K562 (cell line): ENCODE data around the gene ACTL8. TPM values are rescaled to one million over a fixed set of nuclear protein-coding genes. Genes with fewer than 3 reads are reported as not detected.
A peak's percentile ranks its signal among the peaks of the same experiment; 100 is the strongest.

Source experiments
- ATAC-seq: fragments of 200-7000 bp; cut with Tn5 transposase; 3 replicates; pipeline ENCODE4 v1.9.1; 2020; ENCODE audit warnings: moderate library complexity
- BruUV-seq: library from RNA; stranded (reverse); fragments of 400-500 nt; replicated peaks from 2 replicates; lab custom pipeline; 2021; lab: Mats Ljungman, UMichigan
- CTCF ChIA-PET: fragments of 300-600 bp; formaldehyde crosslinking; extraction: SDS; loops from one replicate; lab custom pipeline; 2021; ENCODE audit warnings: low intra/inter-chr PET ratio; lab: Yijun Ruan, JAX
- POLR2A ChIA-PET: fragments of 300-600, 350-650 bp; sonication (Branson Sonifier 250); formaldehyde crosslinking; extraction: SDS; loops from one replicate; lab custom pipeline; 2021; ENCODE audit warnings: antibody characterized with exemption, inconsistent platforms; lab: Yijun Ruan, JAX
- DNase-seq, 4 experiments: peaks; one replicate each; pipeline versions ENCODE4 v3.0.0 to v3.0.0-alpha.2; 2011 to 2018; ENCODE audit warnings: low spot score in 3 of 4, mixed read lengths in 3 of 4; ENCODE audit errors: extremely low read depth in 1 of 4
- FAIRE-seq: peaks from 2 replicates; lab custom pipeline; 2011; peaks lifted over from hg19 to GRCh38; lab: Jason Lieb, UNC
- H2AFZ ChIP-seq: 2 replicates; pipeline ENCODE4 v1.6.0; 2011; ENCODE audit warnings: low read depth, low read length, control low read depth, inconsistent platforms
- H3K27ac ChIP-seq: fragments of 200-600 bp; 3 replicates; pipeline ENCODE4 v1.8.0; 2011; ENCODE audit warnings: low read depth, mild to moderate bottlenecking, control low read depth, inconsistent platforms, low read length, moderate library complexity, mixed read lengths; ENCODE audit errors: extremely low read depth
- H3K27me3 ChIP-seq, 2 experiments: fragments of 300-600 bp in 1 of 2; 2 replicates in 1 of 2; 3 replicates in 1 of 2; pipeline versions ENCODE4 v1.6.0 to v1.8.0; 2011; ENCODE audit warnings: inconsistent platforms in 2 of 2, low read length in 2 of 2, mild to moderate bottlenecking in 1 of 2, mixed read lengths in 1 of 2, moderate library complexity in 1 of 2; ENCODE audit not compliant: control insufficient read depth in 2 of 2, insufficient read depth in 2 of 2
- H3K36me3 ChIP-seq: fragments of 300-600 bp; 3 replicates; pipeline ENCODE4 v1.8.0; 2011; ENCODE audit warnings: mild to moderate bottlenecking, low read length, inconsistent platforms; ENCODE audit not compliant: control insufficient read depth, insufficient read depth
- H3K4me1 ChIP-seq, 2 experiments: fragments of 200-600 bp in 1 of 2; replicated peaks in 1 of 2; 2 replicates in 1 of 2; 3 replicates in 1 of 2; pipeline versions ENCODE4 v1.5.1 to v1.8.0; 2011; ENCODE audit warnings: inconsistent platforms in 2 of 2, low read length in 2 of 2, mild to moderate bottlenecking in 1 of 2, mixed read lengths in 1 of 2, moderate library complexity in 1 of 2; ENCODE audit not compliant: control insufficient read depth in 2 of 2, insufficient read depth in 2 of 2
- H3K4me2 ChIP-seq: 2 replicates; pipeline ENCODE4 v1.6.1; 2011; ENCODE audit warnings: low read length, control low read depth, inconsistent platforms, mixed read lengths; ENCODE audit not compliant: insufficient read depth
- H3K4me3 ChIP-seq: fragments of 200-600 bp; sonication (generic), shearing (Covaris generic); 2 replicates; pipeline ENCODE4 v1.5.1; 2016; ENCODE audit warnings: control low read depth, inconsistent platforms
- H3K79me2 ChIP-seq: fragments of 200-600 bp; 3 replicates; pipeline ENCODE4 v1.8.0; 2011; ENCODE audit warnings: low read length, inconsistent platforms; ENCODE audit not compliant: control insufficient read depth, insufficient read depth
- H3K9ac ChIP-seq, 2 experiments: 2 replicates each; pipeline versions ENCODE4 v1.6.0 to v1.6.1; 2011; ENCODE audit warnings: low read depth in 2 of 2, low read length in 2 of 2, control low read depth in 1 of 2, inconsistent platforms in 1 of 2, mild to moderate bottlenecking in 1 of 2, mixed read lengths in 1 of 2; ENCODE audit not compliant: insufficient read depth in 1 of 2
- H3K9me1 ChIP-seq: one replicate; pipeline ENCODE4 v1.6.0; 2011; ENCODE audit warnings: inconsistent platforms, mild to moderate bottlenecking, low read length, moderate library complexity; ENCODE audit not compliant: control insufficient read depth, insufficient read depth
- H3K9me3 ChIP-seq: replicated peaks from 2 replicates; pipeline ENCODE4 v1.5.1; 2011; ENCODE audit warnings: low read depth, low read length, inconsistent platforms; ENCODE audit not compliant: control insufficient read depth, insufficient read depth
- H4K20me1 ChIP-seq: replicated peaks from 2 replicates; pipeline ENCODE4 v1.6.1; 2011; ENCODE audit warnings: low read length, inconsistent platforms, mixed read lengths; ENCODE audit not compliant: control insufficient read depth, insufficient read depth
- ADNP ChIP-seq: fragments of 200-800 bp; sonication (Bioruptor generic); IDR thresholded peaks from 2 replicates; pipeline ENCODE4 v1.6.1; 2016; ENCODE audit warnings: missing genetic modification characterization, missing compliant biosample characterization
- FOXO4 ChIP-seq: fragments of 450-650 bp; formaldehyde crosslinking; IDR thresholded peaks from 2 replicates; pipeline ENCODE4 v1.4.0; 2020; ENCODE audit warnings: mild to moderate bottlenecking, moderate library complexity
- GABPB2 ChIP-seq: fragments of 250-450 bp; sonication (Bioruptor Pico); conservative IDR thresholded peaks from 2 replicates; pipeline ENCODE4 v1.5.1; 2021; ENCODE audit warnings: mild to moderate bottlenecking
- KDM1A ChIP-seq, 2 experiments: fragments of 450-650 bp; IDR thresholded peaks; 2 replicates each; pipeline ENCODE4 v1.6.1; 2016; ENCODE audit warnings: mild to moderate bottlenecking in 2 of 2
- RBM25 ChIP-seq: fragments of 200-400 bp; formaldehyde crosslinking; IDR thresholded peaks from 2 replicates; pipeline ENCODE4 v1.6.1; 2018; ENCODE audit warnings: low read length, low read depth, moderate library complexity; ENCODE audit not compliant: severe bottlenecking
- WGBS: fragments of 100-300 bp; shearing (Covaris generic); methylation state at CpG from one replicate; pipeline ENCODE4 v1.1.6; 2016; ENCODE audit warnings: low coverage, mixed read lengths; ENCODE audit not compliant: insufficient coverage; ENCODE audit errors: missing lambda C conversion rate; 5-methylcytosine and 5-hydroxymethylcytosine counted together
- in situ Hi-C: fragments of 300-500 bp; cut with MboI; formaldehyde crosslinking; loops from 4 replicates; pipeline ENCODE4 v1.15.0; 2018; ENCODE audit warnings: inconsistent platforms, mixed read lengths
- intact Hi-C: fragments of 100-400 bp; cut with micrococcal nuclease; formaldehyde crosslinking; loops from 2 replicates; pipeline ENCODE4 v1.14.2; 2022
- polyA plus RNA-seq, 8 experiments: library from polyadenylated mRNA; depleted of rRNA in 4 of 8; stranded (reverse) in 5 of 8; unstranded in 3 of 8; fragments of >200 nt; fragmentation: Nextera tagmentation in 2 of 8; fragmentation: Illumina TruSeq in 1 of 8; extraction: Ambion mirVana in 2 of 8; extraction: Trizol in 1 of 8; gene quantifications; 2 replicates each; pipeline versions ENCODE4 v1.2.1 to v1.2.3, GENCODE V29; 2011 to 2014; ENCODE audit warnings: inconsistent platforms in 1 of 8, missing spikeins in 1 of 8
- total RNA-seq, 7 experiments: library from RNA; depleted of rRNA in 6 of 7; stranded (reverse); fragments of >200 nt in 6 of 7; fragmentation: Illumina TruSeq in 2 of 7; extraction: Trizol in 2 of 7; gene quantifications; 2 replicates each; pipeline versions ENCODE4 v1.2.1 to v1.2.3, GENCODE V29; 2011 to 2021; ENCODE audit warnings: low replicate concordance in 1 of 7
- TF ChIP-seq, protein P1 (sequence below): sonication (generic); IDR thresholded peaks from 2 replicates; pipeline ENCODE4 v1.6.1; 2016
- TF ChIP-seq, protein P2 (sequence below): sonication (generic); formaldehyde crosslinking; IDR thresholded peaks from 2 replicates; pipeline ENCODE4 v1.8.1; 2023; ENCODE audit warnings: mild to moderate bottlenecking, missing genetic modification reagents

The ACTL8 gene
- total and polyA plus RNA-seq, 9 of the 15 experiments (the other 6 are each of a cell fraction or from before 2014, with no cell fraction given), result 0.30 to 3.3 (median 1.6) TPM

GRCh38 chr1:17743925-17744324, 11.2 kb upstream of the ACTL8 start:
- Histone ChIP-seq H3K27ac (no peak overlapping the region), H3K79me2 (no peaks in the 10 kb centered on the region), H3K27me3 (peaks cover 3 to 33% of the 10 kb centered on the region in 2 experiments; a peak in 4 of 5 replicates), H2AFZ (no peak overlapping the region), H3K9me1 (no peaks in the 10 kb centered on the region), H4K20me1 (no peaks in the 10 kb centered on the region), H3K4me2 (no peak overlapping the region), H3K9ac (no peak overlapping the region), H3K4me1 (no peaks in the 10 kb centered on the region), H3K4me3 (no peak overlapping the region), H3K36me3 (no peaks in the 10 kb centered on the region), H3K9me3 (no peaks in the 10 kb centered on the region)
- intact Hi-C loops (loop anchor here (10.0 kb wide), 1 partner anchor 249 kb away; no protein-coding TSS in a partner anchor), in situ Hi-C loops (no loop called here)
- TF ChIP-seq, protein P1, sequence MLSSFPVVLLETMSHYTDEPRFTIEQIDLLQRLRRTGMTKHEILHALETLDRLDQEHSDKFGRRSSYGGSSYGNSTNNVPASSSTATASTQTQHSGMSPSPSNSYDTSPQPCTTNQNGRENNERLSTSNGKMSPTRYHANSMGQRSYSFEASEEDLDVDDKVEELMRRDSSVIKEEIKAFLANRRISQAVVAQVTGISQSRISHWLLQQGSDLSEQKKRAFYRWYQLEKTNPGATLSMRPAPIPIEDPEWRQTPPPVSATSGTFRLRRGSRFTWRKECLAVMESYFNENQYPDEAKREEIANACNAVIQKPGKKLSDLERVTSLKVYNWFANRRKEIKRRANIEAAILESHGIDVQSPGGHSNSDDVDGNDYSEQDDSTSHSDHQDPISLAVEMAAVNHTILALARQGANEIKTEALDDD, result no peak
- TF ChIP-seq, protein P2, sequence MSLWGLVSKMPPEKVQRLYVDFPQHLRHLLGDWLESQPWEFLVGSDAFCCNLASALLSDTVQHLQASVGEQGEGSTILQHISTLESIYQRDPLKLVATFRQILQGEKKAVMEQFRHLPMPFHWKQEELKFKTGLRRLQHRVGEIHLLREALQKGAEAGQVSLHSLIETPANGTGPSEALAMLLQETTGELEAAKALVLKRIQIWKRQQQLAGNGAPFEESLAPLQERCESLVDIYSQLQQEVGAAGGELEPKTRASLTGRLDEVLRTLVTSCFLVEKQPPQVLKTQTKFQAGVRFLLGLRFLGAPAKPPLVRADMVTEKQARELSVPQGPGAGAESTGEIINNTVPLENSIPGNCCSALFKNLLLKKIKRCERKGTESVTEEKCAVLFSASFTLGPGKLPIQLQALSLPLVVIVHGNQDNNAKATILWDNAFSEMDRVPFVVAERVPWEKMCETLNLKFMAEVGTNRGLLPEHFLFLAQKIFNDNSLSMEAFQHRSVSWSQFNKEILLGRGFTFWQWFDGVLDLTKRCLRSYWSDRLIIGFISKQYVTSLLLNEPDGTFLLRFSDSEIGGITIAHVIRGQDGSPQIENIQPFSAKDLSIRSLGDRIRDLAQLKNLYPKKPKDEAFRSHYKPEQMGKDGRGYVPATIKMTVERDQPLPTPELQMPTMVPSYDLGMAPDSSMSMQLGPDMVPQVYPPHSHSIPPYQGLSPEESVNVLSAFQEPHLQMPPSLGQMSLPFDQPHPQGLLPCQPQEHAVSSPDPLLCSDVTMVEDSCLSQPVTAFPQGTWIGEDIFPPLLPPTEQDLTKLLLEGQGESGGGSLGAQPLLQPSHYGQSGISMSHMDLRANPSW (CRISPR knock-in tag), result no peak
- TF ChIP-seq ADNP, result 0 out of 2 replicates have a peak, but pooled peaks have one; percentile 42
- TF ChIP-seq FOXO4 (CRISPR knock-in tag), result no peak
- peak; percentile 63 for TF ChIP-seq RBM25
- TF ChIP-seq GABPB2 (CRISPR knock-in tag), result no peak
- TF ChIP-seq KDM1A (IDR thresholded peaks at IDR 0.05), result 0 out of 4 replicates have a peak, but pooled peaks of 1 of the 2 experiments have one; percentile 9
- ChIA-PET CTCF (no interaction called here), POLR2A (interaction anchor here (0.5 kb wide), 1 partner anchor 1043 kb away, joined by 3 read pairs; no protein-coding TSS in a partner anchor)
- no peak for ATAC-seq
- 0% methylated on average over 3 of the region's 3 CpGs for WGBS
- FAIRE-seq, result no peak
- DNase-seq, result no peak
- BruUV-seq, result no TSS peak
